ENCODE data around the gene CTDP1. TPM values are rescaled to one million over a fixed set of nuclear protein-coding genes. Genes with fewer than 3 reads are reported as not detected.

The CTDP1 gene
- total RNA-seq, 1 donor from 2014 or later: 25.2 TPM

GRCh38 chr18:79732721-79733025 is 53.1 kb downstream of the CTDP1 start:
- ATAC-seq: no peak
- Histone ChIP-seq H3K4me1 (no peaks in the 10 kb centered on the region), H3K27ac (no peak overlapping the region), H3K9me3 (no peaks in the 10 kb centered on the region), H3K27me3 (ENCODE audit: low read depth) (no peaks in the 10 kb centered on the region), H3K36me3 (peaks cover 77% of the 10 kb centered on the region), H3K4me3 (no peak overlapping the region)
- intact Hi-C loops (cut with DNase I): no loop called here
- DNase-seq: no peak
- TF ChIP-seq, protein P1, sequence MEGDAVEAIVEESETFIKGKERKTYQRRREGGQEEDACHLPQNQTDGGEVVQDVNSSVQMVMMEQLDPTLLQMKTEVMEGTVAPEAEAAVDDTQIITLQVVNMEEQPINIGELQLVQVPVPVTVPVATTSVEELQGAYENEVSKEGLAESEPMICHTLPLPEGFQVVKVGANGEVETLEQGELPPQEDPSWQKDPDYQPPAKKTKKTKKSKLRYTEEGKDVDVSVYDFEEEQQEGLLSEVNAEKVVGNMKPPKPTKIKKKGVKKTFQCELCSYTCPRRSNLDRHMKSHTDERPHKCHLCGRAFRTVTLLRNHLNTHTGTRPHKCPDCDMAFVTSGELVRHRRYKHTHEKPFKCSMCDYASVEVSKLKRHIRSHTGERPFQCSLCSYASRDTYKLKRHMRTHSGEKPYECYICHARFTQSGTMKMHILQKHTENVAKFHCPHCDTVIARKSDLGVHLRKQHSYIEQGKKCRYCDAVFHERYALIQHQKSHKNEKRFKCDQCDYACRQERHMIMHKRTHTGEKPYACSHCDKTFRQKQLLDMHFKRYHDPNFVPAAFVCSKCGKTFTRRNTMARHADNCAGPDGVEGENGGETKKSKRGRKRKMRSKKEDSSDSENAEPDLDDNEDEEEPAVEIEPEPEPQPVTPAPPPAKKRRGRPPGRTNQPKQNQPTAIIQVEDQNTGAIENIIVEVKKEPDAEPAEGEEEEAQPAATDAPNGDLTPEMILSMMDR (IDR thresholded peaks at IDR 0.05): no peak

DNA sequence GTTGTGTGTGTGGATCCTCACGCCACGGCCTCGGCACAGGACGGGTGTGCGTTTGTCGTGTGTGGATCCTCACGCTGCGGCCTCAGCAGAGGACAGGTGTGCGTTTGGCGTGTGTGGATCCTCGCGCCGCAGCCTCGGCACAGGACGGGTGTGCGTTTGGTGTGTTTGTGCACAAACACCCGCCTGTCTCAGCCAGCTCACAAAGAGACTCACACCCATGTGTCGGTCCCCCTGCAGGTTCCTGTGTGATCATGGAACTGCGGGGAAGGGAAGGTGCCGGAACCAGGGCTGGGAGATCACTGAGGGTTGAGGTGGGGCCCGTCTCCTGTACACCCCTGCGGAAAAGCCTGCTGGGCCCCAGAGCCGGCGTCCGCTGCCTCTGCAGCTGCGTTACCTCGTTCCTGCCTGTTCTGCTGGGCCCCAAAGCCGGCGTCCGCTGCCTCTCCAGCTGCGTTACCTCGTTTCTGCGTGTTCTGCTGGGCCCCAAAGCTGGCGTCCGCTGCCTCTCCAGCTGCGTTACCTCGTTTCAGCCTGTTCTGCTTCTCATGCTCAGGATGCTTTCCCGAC is 53.6 kb downstream of the CTDP1 start:
- Histone ChIP-seq H3K4me1 (no peaks in the 10 kb centered on the region), H3K4me3 (no peak overlapping the region), H3K36me3 (peaks cover 79% of the 10 kb centered on the region), H3K9me3 (no peaks in the 10 kb centered on the region), H3K27me3 (ENCODE audit: low read depth) (no peaks in the 10 kb centered on the region), H3K27ac (no peak overlapping the region)
- intact Hi-C loops (cut with DNase I): no loop called here
- DNase-seq (peak; percentile 34), ATAC-seq (peak in 1 of 2 donors; percentile 3)
- TF ChIP-seq, protein P1 (IDR thresholded peaks at IDR 0.05): no peak

- H3K9me3 ChIP-seq: no peaks in the 10 kb centered on the region
- peaks cover 79% of the 10 kb centered on the region for H3K36me3 ChIP-seq
- intact Hi-C loops (cut with DNase I): no loop called here
- no peaks in the 10 kb centered on the region for H3K27me3 ChIP-seq (ENCODE audit: low read depth)
- ATAC-seq: peak; percentile 25 to 53
- H3K4me3 ChIP-seq: no peak overlapping the region
- H3K4me1 ChIP-seq: no peaks in the 10 kb centered on the region
- H3K27ac ChIP-seq: peak overlapping the region; percentile 18
- TF ChIP-seq, protein P1 (IDR thresholded peaks at IDR 0.05): no peak
- peak; percentile 51 for DNase-seq
These were observed 54.6 kb downstream of the CTDP1 start for GRCh38 chr18:79733986-79734770.

DNA sequence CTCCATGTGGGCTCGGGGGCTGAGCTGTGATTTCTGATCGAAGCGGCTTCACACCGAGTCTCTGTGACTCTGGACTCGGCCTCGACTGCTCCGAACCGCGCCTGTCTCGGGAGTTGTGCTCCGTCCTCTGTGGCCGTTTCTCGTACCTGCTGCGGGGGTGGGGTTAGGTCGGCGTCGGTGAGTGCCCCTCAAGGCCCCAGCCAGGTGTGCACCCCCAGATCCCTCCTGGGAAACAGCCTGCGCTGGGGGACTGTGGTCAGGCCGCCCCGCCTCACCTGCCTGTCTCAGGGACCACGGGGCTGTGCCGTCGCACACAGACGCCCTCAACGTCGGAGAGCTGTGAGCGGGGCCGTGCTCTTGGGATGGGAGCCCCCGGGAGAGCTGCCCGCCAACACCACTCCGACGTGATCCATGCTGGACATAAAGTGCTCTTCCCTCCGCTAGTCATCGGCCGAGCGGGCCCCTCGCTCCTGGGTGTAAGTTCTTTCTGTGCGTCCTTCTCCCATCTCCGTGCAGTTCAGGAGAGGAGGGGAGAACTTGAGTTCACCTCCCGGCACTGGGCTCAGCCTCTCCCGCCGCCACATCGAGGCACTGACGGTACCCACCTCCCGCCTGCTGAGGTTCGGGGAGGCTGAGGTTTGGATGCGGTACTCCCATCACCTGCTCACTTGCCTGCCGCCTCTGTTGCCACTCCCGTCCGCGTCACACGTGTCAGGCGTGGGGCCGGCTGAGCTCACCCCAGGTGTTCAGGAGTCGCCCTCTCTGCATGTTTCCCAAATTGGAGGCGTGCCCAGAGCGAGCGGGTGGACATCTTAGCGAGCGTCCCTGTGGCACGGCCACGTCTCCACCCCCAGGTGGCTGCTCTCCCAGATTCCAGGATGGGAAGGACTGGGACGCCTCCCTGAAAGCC is 55.7 kb downstream of the CTDP1 start:
- TF ChIP-seq, protein P1 (IDR thresholded peaks at IDR 0.05): no peak
- Histone ChIP-seq H3K4me3 (no peak overlapping the region), H3K36me3 (peaks cover 74% of the 10 kb centered on the region), H3K9me3 (no peaks in the 10 kb centered on the region), H3K4me1 (no peaks in the 10 kb centered on the region), H3K27ac (no peak overlapping the region), H3K27me3 (ENCODE audit: low read depth) (no peaks in the 10 kb centered on the region)
- intact Hi-C loops (cut with DNase I): no loop called here
- ATAC-seq (no peak), DNase-seq (peak; percentile 43)

DNA sequence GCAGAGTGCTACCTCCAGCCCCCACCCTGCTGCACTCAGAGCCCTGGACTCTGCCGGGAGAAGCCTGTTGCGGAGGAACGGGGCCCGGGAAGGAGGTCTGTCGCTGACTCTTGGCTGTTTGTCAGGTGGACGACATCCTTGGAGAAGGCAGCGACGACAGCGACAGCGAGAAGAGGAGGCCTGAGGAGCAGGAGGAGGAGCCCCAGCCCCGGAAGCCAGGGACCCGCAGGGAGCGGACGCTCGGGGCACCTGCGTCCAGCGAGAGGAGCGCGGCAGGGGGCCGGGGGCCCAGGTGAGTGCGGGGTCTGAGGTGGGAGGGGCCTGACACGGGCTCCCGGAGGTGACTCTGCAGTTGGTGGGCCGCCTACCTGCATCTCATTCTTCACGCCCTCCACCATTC is 56.6 kb downstream of the CTDP1 start:
- H3K27me3 ChIP-seq (ENCODE audit: low read depth): no peaks in the 10 kb centered on the region
- TF ChIP-seq, protein P1 (IDR thresholded peaks at IDR 0.05): no peak
- H3K27ac ChIP-seq: no peak overlapping the region
- H3K36me3 ChIP-seq: peaks cover 67% of the 10 kb centered on the region
- no peaks in the 10 kb centered on the region for H3K9me3 ChIP-seq
- H3K4me3 ChIP-seq: no peak overlapping the region
- intact Hi-C loops (cut with DNase I): no loop called here
- DNase-seq: no peak
- ATAC-seq: no peak
- no peaks in the 10 kb centered on the region for H3K4me1 ChIP-seq
